Testis (tissue), 2 donors: ENCODE results near the gene TTBK2.

Source experiments
- CTCF ChIP-seq, 3 experiments: fragments of 450-650 bp in 2 of 3; fragments of 200-600 bp in 1 of 3; sonication (generic) in 1 of 3; IDR thresholded peaks; one replicate each; pipeline ENCODE4 v1.5.1; 2016 to 2019; ENCODE audit warnings: antibody characterized with exemption in 3 of 3, mild to moderate bottlenecking in 2 of 3, moderate library complexity in 1 of 3
- POLR2A ChIP-seq: fragments of 450-650 bp; IDR thresholded peaks from one replicate; pipeline ENCODE4 v1.6.1; 2017; ENCODE audit warnings: antibody characterized with exemption, mild to moderate bottlenecking, moderate library complexity

- TF ChIP-seq CTCF (IDR thresholded peaks at IDR 0.05) (no peak), POLR2A (no peak)
These were observed 2.5 kb downstream of the TTBK2 start for GRCh38 chr15:42918047-42918446.
